ENCODE results near the gene C11orf21. TPM values are rescaled to one million over a fixed set of nuclear protein-coding genes. Genes with fewer than 3 reads are reported as not detected.
"Not testable (repeated sequence)": the region's sequence is repeated elsewhere in the genome, so short reads cannot be mapped to it uniquely, and the experiment has no call there.

The C11orf21 gene
- total RNA-seq, 2 experiments from 2014 or later: 0.47 to 2.5 TPM

DNA sequence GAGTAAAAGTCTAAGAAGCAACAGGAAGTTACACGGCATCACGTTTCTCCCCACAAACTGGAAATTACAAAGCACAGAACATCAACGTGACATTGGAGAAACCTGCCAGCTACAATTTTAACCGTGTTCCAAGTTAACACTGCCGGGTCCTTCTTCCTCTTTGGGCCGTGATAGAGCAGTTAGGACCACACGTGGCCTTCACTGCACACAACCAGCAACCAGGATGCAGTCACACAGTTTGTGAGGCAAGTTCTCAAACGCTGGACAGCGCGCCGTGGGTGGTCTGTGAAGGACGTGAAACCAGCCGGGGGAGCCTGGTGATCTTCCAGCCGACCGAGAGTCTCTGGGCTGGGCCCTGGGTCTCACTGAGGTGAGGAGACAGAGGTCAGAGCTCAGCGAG, 14.6 kb downstream of the C11orf21 start:
- no peak overlapping the region for H3K27ac ChIP-seq (ENCODE audit: low read depth, low read length, poor library complexity, severe bottlenecking)

GRCh38 chr11:2286350-2286749, 15.4 kb downstream of the C11orf21 start:
- POLR2A ChIA-PET: interaction anchor here (0.6 kb wide), 1 partner anchor 114 kb away, joined by 5 read pairs; the partner anchor contains the start of gene TSSC4
- intact Hi-C loops (cut with micrococcal nuclease; ENCODE audit: unreplicated experiment): loop anchor here (10.0 kb wide), 1 partner anchor 68 kb away; no protein-coding TSS in a partner anchor
- H4K20me1 ChIP-seq (ENCODE audit: insufficient read depth, low read length); H3K9me3 ChIP-seq (ENCODE audit: low read length); H3K79me2 ChIP-seq (ENCODE audit: insufficient read depth, low read depth, low read length); H2AFZ ChIP-seq (ENCODE audit: low read length); BruUV-seq (replicated peaks); H3K4me2 ChIP-seq (ENCODE audit: low read length); H3K4me3 ChIP-seq (ENCODE audit: low read depth, low read length, poor library complexity, severe bottlenecking); CTCF ChIA-PET (ENCODE audit: unreplicated experiment); H3K9me2 ChIP-seq (ENCODE audit: insufficient read depth, low read length); H3K36me3 ChIP-seq (ENCODE audit: insufficient read depth, low read length); H3K4me1 ChIP-seq (ENCODE audit: insufficient read depth, low read length, poor library complexity, severe bottlenecking); H3K27ac ChIP-seq (ENCODE audit: low read depth, low read length, poor library complexity, severe bottlenecking); DNase-seq (ENCODE audit: low spot score): not testable (repeated sequence)

More for the DNA sequence above, 14.6 kb downstream of the C11orf21 start:
- H2AFZ ChIP-seq (ENCODE audit: low read length): no peak overlapping the region
- H3K9me3 ChIP-seq (ENCODE audit: low read length): 0 out of 2 replicates have a peak, but pooled peaks cover 7% of the 10 kb centered on the region
- DNase-seq (ENCODE audit: low spot score): no peak
- ChIA-PET CTCF (ENCODE audit: unreplicated experiment) (interaction anchor here (0.6 kb wide), 1 partner anchor 892 kb away, joined by 4 read pairs; no protein-coding TSS in a partner anchor), POLR2A (no interaction called here)
- H3K9me2 ChIP-seq (ENCODE audit: insufficient read depth, low read length): no peaks in the 10 kb centered on the region
- H3K4me3 ChIP-seq (ENCODE audit: low read depth, low read length, poor library complexity, severe bottlenecking): no peak overlapping the region
- H4K20me1 ChIP-seq (ENCODE audit: insufficient read depth, low read length): no peaks in the 10 kb centered on the region
- no peaks in the 10 kb centered on the region for H3K79me2 ChIP-seq (ENCODE audit: insufficient read depth, low read depth, low read length)
- intact Hi-C loops (cut with micrococcal nuclease; ENCODE audit: unreplicated experiment): loop anchor here (10.0 kb wide), 1 partner anchor 68 kb away; no protein-coding TSS in a partner anchor
- H3K36me3 ChIP-seq (ENCODE audit: insufficient read depth, low read length): no peaks in the 10 kb centered on the region
- TF ChIP-seq EZH2phosphoT487 (IDR thresholded peaks at IDR 0.05; ENCODE audit: borderline replicate concordance, low read depth, low read length) (no peak), CTCF (conservative IDR thresholded peaks at IDR 0.05; ENCODE audit: low read length) (no peak)
- BruUV-seq (replicated peaks): no TSS peak
- no peaks in the 10 kb centered on the region for H3K4me1 ChIP-seq (ENCODE audit: insufficient read depth, low read length, poor library complexity, severe bottlenecking)
- H3K4me2 ChIP-seq (ENCODE audit: low read length): no peak overlapping the region

- no peak overlapping the region for H3K27ac ChIP-seq (ENCODE audit: low read depth, low read length, poor library complexity, severe bottlenecking)
- H3K79me2 ChIP-seq (ENCODE audit: insufficient read depth, low read depth, low read length): no peaks in the 10 kb centered on the region
- POLR2A ChIA-PET: no interaction called here
- H4K20me1 ChIP-seq (ENCODE audit: insufficient read depth, low read length): no peaks in the 10 kb centered on the region
- no peak for DNase-seq (ENCODE audit: low spot score)
- no peaks in the 10 kb centered on the region for H3K36me3 ChIP-seq (ENCODE audit: insufficient read depth, low read length)
- no peak overlapping the region for H3K4me3 ChIP-seq (ENCODE audit: low read depth, low read length, poor library complexity, severe bottlenecking)
- CTCF ChIA-PET (ENCODE audit: unreplicated experiment): no interaction called here
- no TSS peak for BruUV-seq (replicated peaks)
- no peak overlapping the region for H3K4me2 ChIP-seq (ENCODE audit: low read length)
- H3K9me3 ChIP-seq (ENCODE audit: low read length): peaks cover 12% of the 10 kb centered on the region; the same call in 1 of the 2 replicates
- H3K4me1 ChIP-seq (ENCODE audit: insufficient read depth, low read length, poor library complexity, severe bottlenecking): no peaks in the 10 kb centered on the region
- TF ChIP-seq EZH2phosphoT487 (IDR thresholded peaks at IDR 0.05; ENCODE audit: borderline replicate concordance, low read depth, low read length): no peak
- TF ChIP-seq CTCF (conservative IDR thresholded peaks at IDR 0.05; ENCODE audit: low read length): no peak
- no peak overlapping the region for H2AFZ ChIP-seq (ENCODE audit: low read length)
- no peaks in the 10 kb centered on the region for H3K9me2 ChIP-seq (ENCODE audit: insufficient read depth, low read length)
- intact Hi-C loops (cut with micrococcal nuclease; ENCODE audit: unreplicated experiment): loop anchor here (10.0 kb wide), 1 partner anchor 75 kb away; no protein-coding TSS in a partner anchor
Measured at GRCh38 chr11:2280208-2280607, 21.5 kb downstream of the C11orf21 start.

All from OCI-LY7 (cell line).